NCI-H2196 treated with DMSO at 0.1 percent for 48 hours (cell line): ENCODE measurements around the gene MON2.

Experiments used
- DNase-seq: peaks from one replicate; lab custom pipeline; 2025; ENCODE audit not compliant: unreplicated experiment; lab: John Stamatoyannopoulos, UW

The MON2 gene

DNA sequence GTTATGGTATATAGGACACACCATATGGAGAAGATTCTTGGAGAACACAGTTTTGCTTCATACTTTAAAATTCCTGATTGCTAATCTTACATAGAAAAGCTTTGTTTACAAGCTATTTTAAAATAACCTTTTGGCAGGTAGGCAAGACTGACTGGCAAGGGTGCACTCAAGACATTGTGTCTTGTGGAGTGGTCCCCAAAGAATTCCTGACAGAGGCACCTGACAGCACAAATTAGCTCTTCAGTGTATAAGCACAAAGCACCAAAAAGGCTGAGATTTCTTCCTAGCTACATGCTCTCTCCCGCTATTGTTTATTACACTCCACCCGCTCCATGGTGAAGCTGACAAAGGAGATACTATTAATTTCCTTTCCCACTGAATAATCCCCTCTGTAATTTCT lies 139.4 kb downstream of the MON2 start:
- DNase-seq: no peak

- DNase-seq: no peak
Measured at GRCh38 chr12:62606654-62607053, 140.0 kb downstream of the MON2 start.

DNA sequence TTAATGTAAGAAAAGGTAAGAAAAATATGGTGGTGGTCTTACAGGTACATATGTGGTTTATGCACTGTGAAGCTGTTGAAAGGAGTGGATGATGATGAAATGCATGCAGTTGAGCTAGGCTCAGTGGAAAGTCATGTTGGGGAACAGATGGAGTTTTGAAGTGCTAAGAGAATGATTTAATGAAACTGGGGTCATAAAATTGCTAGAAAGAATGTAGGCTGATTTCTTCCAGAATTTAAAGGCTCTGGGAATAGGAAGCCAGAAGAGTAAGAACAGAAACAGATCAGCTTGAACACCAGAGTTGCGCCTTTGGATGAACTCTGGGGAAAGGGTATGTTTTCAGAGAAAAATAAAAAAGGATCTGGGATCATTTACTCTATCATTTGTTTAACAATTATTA lies 146.5 kb downstream of the MON2 start:
- DNase-seq: no peak

GRCh38 chr12:62618319-62618718 lies 151.7 kb downstream of the MON2 start:
- no peak for DNase-seq

DNA sequence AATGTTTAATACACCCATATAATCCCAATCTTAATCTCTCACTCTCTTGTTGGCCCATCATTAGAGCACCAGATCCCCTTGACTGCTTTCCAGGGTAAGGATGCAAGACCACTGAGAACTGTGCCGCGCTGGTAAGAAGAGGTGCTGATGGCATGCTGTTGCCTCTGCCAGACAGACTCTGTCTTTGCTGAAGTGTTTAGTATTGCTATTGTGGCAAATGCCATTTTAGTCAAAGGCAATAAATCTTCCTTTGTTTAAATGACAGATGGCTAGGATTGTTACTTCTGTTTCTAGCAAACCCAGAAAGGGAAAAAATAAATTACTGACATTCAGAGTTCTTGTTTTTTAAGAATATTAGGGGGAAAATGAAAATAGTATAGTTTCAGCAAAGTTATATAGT lies 152.3 kb downstream of the MON2 start:
- no peak for DNase-seq

DNA sequence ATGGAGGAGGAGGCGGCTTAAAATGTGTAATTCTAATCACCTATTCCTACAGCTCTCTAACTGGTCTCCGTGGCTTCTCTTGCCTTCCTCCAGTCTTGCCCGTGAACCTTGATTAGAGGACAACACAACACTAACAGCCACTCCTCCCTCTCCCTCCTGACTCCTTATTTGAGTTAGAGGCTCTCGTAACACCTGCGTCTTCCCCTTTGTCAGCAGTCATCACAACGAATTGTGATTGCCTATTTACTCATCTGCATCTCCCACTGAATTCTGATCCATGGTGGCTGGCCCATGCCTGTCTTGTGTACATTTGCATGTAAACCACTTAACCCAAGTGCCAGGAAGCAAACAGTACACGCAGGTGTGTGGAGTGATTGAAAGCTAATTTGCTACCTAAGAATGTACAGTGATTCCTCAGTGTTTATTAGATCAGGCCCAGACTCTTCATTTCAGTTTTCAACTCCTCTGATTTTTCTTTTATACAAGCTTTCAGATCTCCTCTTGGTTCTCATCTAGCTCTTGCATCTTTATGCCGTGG lies 154.5 kb downstream of the MON2 start:
- DNase-seq: peak; percentile 53

DNA sequence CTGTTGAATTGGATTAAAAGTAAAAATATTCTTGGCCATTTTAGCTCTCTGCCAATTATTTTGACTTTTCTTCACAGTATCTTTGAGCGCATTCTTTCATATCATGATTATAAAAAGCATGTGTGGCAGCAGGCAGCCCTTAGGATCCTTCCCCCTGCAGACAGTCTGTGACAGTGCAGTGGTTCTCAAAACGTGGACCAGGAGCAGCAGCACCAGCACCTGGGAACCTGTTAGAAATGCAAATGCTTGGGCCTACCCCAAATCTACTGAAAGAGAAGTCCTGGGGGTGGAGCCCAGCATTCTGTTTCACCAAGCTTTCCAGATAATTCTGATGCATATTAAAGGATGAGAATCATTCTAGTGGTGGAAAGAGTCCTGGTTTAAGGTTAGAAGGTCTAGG lies 155.6 kb downstream of the MON2 start:
- no peak for DNase-seq

GRCh38 chr12:62625228-62625627 lies 158.6 kb downstream of the MON2 start:
- DNase-seq: no peak

DNA sequence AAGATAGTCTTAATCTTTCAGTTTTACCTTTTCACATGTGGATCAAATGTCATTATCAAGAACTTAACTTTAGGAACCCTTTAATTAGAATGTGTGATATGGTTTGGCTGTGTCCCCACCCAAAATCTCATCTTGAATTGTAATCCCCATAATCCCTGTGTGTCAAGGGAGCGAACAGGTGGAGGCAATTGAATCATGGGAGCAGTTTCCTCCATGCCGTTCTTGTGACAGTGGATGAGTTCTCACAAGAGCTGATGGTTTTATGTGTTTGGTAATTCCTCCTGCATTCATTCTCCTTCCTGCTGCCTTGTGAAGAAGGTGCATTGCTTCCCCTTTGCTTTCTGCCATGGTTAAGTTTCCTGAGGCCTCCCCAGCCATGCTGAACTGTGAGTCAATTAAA lies 160.6 kb downstream of the MON2 start:
- DNase-seq: no peak

DNA sequence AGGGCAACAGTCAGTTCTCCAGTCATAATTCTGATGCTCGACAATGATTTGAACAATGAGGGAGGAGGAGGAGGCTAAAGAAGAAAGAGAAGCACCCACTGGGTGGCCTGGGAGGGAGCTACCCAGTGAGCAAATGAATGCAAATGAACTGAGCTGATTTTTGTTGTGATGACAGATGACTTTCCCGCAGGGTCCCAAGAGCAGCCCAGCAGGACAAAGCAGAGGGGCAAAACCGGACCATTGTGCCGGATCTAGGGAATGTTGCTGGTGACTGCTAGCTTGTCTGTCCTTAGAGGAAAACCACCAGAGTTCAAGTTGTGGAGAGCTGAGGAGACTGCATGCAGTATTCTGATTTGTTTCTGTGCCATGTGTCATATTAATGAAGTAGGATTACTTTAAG lies 162.8 kb downstream of the MON2 start:
- no peak for DNase-seq

DNA sequence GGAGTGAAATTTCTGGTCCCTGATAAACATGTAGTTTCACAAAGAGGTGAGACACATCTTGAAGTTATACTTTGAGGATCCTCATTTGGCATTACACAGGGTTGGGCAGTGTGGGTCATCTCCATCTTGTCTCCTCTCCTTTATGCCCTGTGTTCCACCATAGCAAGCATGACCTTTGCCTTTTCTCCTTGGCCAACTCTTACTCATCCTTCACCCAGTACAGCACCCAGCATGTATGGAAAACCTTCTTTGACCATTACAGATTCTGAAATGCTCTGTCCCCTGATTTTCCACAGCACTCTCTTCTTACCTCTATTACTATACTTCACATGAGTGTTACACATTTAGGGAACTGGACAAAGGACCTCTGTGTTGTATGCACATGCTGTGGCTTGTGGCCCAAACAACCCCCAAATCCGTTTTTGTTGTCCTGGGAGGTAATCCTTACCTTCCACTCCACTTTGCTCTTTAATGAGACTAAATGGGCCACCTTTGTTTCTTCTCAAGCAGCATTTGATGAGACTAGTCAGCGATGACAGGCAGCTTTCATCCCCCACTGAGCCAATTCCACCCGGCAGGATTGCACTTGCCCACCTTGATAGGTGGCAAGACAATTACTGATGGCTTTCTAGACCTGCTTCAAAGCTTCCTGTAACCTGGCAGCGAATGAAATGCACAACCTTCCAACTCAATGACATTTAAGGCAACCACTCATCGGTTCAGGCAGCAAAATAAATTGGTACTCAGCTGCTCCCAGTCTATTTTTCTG lies 163.5 kb downstream of the MON2 start:
- DNase-seq: no peak

GRCh38 chr12:62631471-62632410 lies 165.1 kb downstream of the MON2 start:
- DNase-seq: no peak

DNA sequence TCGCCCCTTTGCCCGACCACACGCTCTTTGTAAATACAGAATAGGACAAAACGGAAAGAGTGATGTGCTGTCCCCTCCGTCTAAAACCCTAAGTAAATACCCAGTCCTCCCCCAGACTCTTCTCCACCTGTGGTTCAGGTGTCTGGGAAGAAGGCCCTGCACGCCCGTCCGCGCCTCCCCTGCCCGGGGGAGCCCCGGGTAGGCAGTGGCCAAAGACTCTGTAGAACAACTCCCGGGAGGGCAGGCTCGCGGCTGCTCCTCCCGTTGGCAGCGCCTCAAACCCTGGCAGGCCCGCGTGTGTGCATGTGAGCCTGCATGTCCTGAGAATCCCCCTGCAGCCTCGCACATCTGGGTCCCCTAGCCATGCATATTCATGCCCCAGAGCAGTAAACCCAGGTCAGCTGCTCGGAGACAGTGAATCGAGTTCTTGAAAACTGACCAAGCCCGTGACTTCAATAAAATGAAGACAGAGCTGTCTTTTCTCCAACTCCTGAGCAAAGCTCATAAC lies 165.8 kb downstream of the MON2 start:
- no peak for DNase-seq

DNA sequence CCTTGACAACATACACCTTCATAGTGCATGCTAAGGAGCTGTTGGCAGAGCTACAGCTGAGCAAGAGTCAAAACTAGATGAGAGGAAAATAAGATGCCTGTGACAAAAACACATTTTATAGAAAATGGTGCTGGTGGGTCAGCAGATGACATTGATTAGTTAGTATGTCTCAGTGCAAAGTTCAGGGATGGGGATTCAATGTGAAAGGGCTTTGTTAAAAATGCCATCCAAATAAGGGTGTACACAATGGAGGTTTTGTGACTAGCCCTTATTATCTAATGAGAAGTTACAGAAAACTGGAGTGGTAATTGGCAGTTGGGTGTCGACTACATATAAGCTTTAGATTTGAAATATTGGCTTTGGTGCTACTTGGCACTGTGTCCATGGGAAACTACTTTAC lies 169.0 kb downstream of the MON2 start:
- no peak for DNase-seq

DNA sequence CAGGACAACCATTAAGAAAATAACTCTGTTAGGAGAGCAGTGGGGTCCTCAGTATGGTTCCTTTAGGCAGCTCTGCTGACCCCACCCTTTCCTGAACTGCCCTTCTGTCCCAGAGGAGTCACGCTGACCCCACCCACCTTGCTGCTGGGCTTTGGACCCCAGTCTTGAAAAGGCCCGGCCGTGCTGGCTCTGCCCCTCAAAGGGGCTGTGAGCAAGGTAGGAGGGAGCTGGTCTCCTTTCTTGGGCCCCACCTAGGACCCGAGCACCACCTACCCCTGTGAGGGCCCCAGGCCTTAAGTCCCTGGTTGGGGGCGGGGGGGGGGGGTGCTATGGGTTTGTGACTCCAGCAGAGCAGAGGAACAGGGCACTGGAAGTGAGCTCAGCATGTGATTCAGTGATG lies 171.1 kb downstream of the MON2 start:
- DNase-seq: no peak

- no peak for DNase-seq
Measured at GRCh38 chr12:62640910-62641448, 174.4 kb downstream of the MON2 start.

GRCh38 chr12:62642486-62642885 lies 175.9 kb downstream of the MON2 start:
- no peak for DNase-seq

- no peak for DNase-seq
Measured at GRCh38 chr12:62643486-62643885, 176.9 kb downstream of the MON2 start.

GRCh38 chr12:62646566-62646965 lies 179.9 kb downstream of the MON2 start:
- no peak for DNase-seq

GRCh38 chr12:62647586-62647985 lies 181.0 kb downstream of the MON2 start:
- DNase-seq: no peak

DNA sequence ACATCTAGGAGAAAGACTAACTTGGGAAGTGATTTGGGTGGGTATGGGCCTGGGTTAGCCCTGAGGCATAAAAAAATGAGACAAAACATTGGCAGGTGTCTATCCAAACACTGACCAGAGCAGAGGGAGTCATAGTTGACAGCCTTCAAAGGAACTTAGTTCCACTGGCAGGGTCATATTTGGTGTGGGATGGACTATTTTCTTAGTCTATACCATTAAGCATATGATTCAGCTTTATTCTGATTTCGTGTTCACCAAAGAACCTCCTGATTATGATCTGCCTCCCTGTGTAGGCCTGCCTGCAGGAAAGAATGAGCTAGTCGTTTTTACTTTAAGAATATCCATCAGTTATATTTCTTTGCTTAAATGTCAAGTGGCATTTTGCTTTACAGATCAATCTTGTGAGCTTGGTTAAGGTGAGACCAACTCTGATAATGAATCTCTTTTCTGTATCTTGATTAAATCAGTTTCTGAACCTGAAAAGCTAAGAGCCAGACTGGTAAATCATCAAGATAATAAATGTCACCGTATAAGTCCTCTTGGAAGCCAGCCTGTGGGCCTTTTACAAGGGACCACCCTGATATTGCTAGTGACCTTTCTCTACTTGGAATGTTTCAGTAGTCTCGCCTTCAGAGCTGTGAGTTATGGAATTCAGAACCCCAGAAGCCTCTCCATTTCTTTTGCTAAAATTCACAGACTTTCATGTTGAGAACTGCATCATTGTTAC lies 182.9 kb downstream of the MON2 start:
- DNase-seq: no peak
